B cell (primary cell): Measurements from ENCODE around the gene NIN.

Experiments used
- CTCF ChIP-seq: fragments of 200-600 bp; IDR thresholded peaks from one replicate; pipeline ENCODE4 v1.8.0; 2022; ENCODE audit warnings: antibody characterized with exemption, mild to moderate bottlenecking
- EZH2 ChIP-seq: IDR thresholded peaks from 2 replicates; pipeline ENCODE4 v1.6.1; 2012; ENCODE audit warnings: borderline replicate concordance, low read depth, mild to moderate bottlenecking, moderate library complexity, low read length; ENCODE audit not compliant: insufficient read depth, poor library complexity, severe bottlenecking

- no peak for TF ChIP-seq CTCF
- TF ChIP-seq EZH2 = no peak
Observed at GRCh38 chr14:50837271-50837670, 6.3 kb upstream of the NIN start.
